ENCODE results near the gene TEKTIP1. TPM values are rescaled to one million over a fixed set of nuclear protein-coding genes. Genes with fewer than 3 reads are reported as not detected.

TEKTIP1 gene
- total and polyA plus RNA-seq, 10 of the 15 experiments (the other 5 are each of a cell fraction or from before 2014, with no cell fraction given), result 0.18 to 2.6 (median 0.60) TPM; not detected in 5

GRCh38 chr19:3547767-3548282, 8.9 kb downstream of the TEKTIP1 start:
- Histone ChIP-seq H3K4me1 (ENCODE audit: control insufficient read depth, insufficient read depth, low read length) (peaks cover 5% of the 10 kb centered on the region), H3K27ac (ENCODE audit: control insufficient read depth, insufficient read depth) (no peak overlapping the region), H3K4me3 (no peak overlapping the region), H4K20me1 (ENCODE audit: control insufficient read depth, insufficient read depth) (no peaks in the 10 kb centered on the region), H3K9ac (ENCODE audit: control insufficient read depth, insufficient read depth, low read length) (no peak overlapping the region), H3K79me2 (ENCODE audit: control insufficient read depth, insufficient read depth, low read length) (peaks cover 4% of the 10 kb centered on the region), H3K4me2 (ENCODE audit: control insufficient read depth, insufficient read depth) (no peak overlapping the region), H3K27me3 (replicated peaks in 1 of 2; ENCODE audit: control insufficient read depth in 2 of 2, insufficient read depth in 2 of 2, low read length in 1 of 2) (no peaks in the 10 kb centered on the region), H3K9me3 (replicated peaks; ENCODE audit: control insufficient read depth, insufficient read depth, low read length) (no peaks in the 10 kb centered on the region), H3K36me3 (ENCODE audit: control insufficient read depth in 2 of 2, insufficient read depth in 2 of 2, low read length in 1 of 2) (peaks cover 2 to 9% of the 10 kb centered on the region in 2 experiments; a peak in 3 of 4 replicates), H2AFZ (ENCODE audit: control insufficient read depth, low read depth, low read length) (no peak overlapping the region)
- TF ChIP-seq FOS (IDR thresholded peaks at IDR 0.05; ENCODE audit: borderline replicate concordance, extremely low read depth, insufficient read length), result no peak
- TF ChIP-seq SMARCA5 (IDR thresholded peaks at IDR 0.05), result no peak
- intact Hi-C loops (cut with micrococcal nuclease; ENCODE audit: unreplicated experiment) (loop anchor here (5.0 kb wide), 1 partner anchor 159 kb away; the partner anchor contains the start of gene TJP3), in situ Hi-C loops (cut with MboI) (no loop called here)
- RAD21 ChIA-PET (ENCODE audit: unreplicated experiment), result no interaction called here
- ATAC-seq (no peak), FAIRE-seq (no peak), DNase-seq (ENCODE audit: low read depth, low spot score) (no peak)
- CTCF ChIA-PET, result interaction anchor here (1.3 to 1.6 kb wide), 2 partner anchors 9 to 69 kb away, joined by 3 to 4 read pairs; partner anchors contain the start of gene TEKTIP1
- 96% methylated on average over 36 of the region's 36 CpGs for WGBS (ENCODE audit: insufficient coverage, insufficient replicate concordance, low lambda C conversion rate, missing lambda C conversion rate)
- no TSS peak for BruUV-seq (replicated peaks)
- SMC1A ChIA-PET (ENCODE audit: uncharacterized antibody, unreplicated experiment), result no interaction called here
- POLR2A ChIA-PET, result no interaction called here

GRCh38 chr19:3548606-3549005, 9.6 kb downstream of the TEKTIP1 start:
- SMC1A ChIA-PET (ENCODE audit: uncharacterized antibody, unreplicated experiment), result no interaction called here
- H3K9ac ChIP-seq (ENCODE audit: control insufficient read depth, insufficient read depth, low read length), result no peak overlapping the region
- WGBS (ENCODE audit: insufficient coverage, insufficient replicate concordance, low lambda C conversion rate, missing lambda C conversion rate), result 81% methylated on average over 14 of the region's 14 CpGs
- no peak overlapping the region for H2AFZ ChIP-seq (ENCODE audit: control insufficient read depth, low read depth, low read length)
- peaks cover 2 to 9% of the 10 kb centered on the region in 2 experiments; a peak in 3 of 4 replicates for H3K36me3 ChIP-seq (ENCODE audit: control insufficient read depth in 2 of 2, insufficient read depth in 2 of 2, low read length in 1 of 2)
- no peaks in the 10 kb centered on the region for H3K27me3 ChIP-seq (replicated peaks in 1 of 2; ENCODE audit: control insufficient read depth in 2 of 2, insufficient read depth in 2 of 2, low read length in 1 of 2)
- H3K79me2 ChIP-seq (ENCODE audit: control insufficient read depth, insufficient read depth, low read length), result peaks cover 8% of the 10 kb centered on the region
- POLR2A ChIA-PET, result interaction anchor here (0.6 to 1.1 kb wide), 2 partner anchors 8 to 111 kb away, joined by 3 to 4 read pairs; partner anchors contain the start of gene MFSD12
- no peak overlapping the region for H3K27ac ChIP-seq (ENCODE audit: control insufficient read depth, insufficient read depth)
- no peak overlapping the region for H3K4me3 ChIP-seq
- H3K4me1 ChIP-seq (ENCODE audit: control insufficient read depth, insufficient read depth, low read length), result peaks cover 10% of the 10 kb centered on the region
- no peaks in the 10 kb centered on the region for H3K9me3 ChIP-seq (replicated peaks; ENCODE audit: control insufficient read depth, insufficient read depth, low read length)
- RAD21 ChIA-PET (ENCODE audit: unreplicated experiment), result no interaction called here
- no peak overlapping the region for H3K4me2 ChIP-seq (ENCODE audit: control insufficient read depth, insufficient read depth)
- no peak for FAIRE-seq
- in situ Hi-C loops (cut with MboI), result no loop called here
- CTCF ChIA-PET, result interaction anchor here (0.6 to 1.3 kb wide), 2 partner anchors 10 to 620 kb away, joined by 3 read pairs; partner anchors contain the start of gene TEKTIP1
- no peak for DNase-seq (ENCODE audit: low read depth, low spot score)
- ATAC-seq, result no peak
- BruUV-seq (replicated peaks), result no TSS peak
- no peaks in the 10 kb centered on the region for H4K20me1 ChIP-seq (ENCODE audit: control insufficient read depth, insufficient read depth)
- intact Hi-C loops (cut with micrococcal nuclease; ENCODE audit: unreplicated experiment), result loop anchor here (5.0 kb wide), 1 partner anchor 159 kb away; the partner anchor contains the start of gene TJP3
- TF ChIP-seq PKNOX1 (IDR thresholded peaks at IDR 0.05) (no peak), NFIC (IDR thresholded peaks at IDR 0.05; ENCODE audit: low read depth, low read length) (no peak), FOS (IDR thresholded peaks at IDR 0.05; ENCODE audit: borderline replicate concordance, extremely low read depth, insufficient read length) (no peak), ZZZ3 (IDR thresholded peaks at IDR 0.05; ENCODE audit: control insufficient read depth, insufficient read length, low read depth) (no peak), NFXL1 (IDR thresholded peaks at IDR 0.05; ENCODE audit: borderline replicate concordance) (no peak), PML (IDR thresholded peaks at IDR 0.05; ENCODE audit: low read length) (no peak), CREB1 (IDR thresholded peaks at IDR 0.05; ENCODE audit: low read depth) (no peak), PBX3 (IDR thresholded peaks at IDR 0.05; ENCODE audit: insufficient replicate concordance, low read depth, low read length) (no peak), TARDBP (IDR thresholded peaks at IDR 0.05; ENCODE audit: borderline replicate concordance) (no peak), SPI1 (IDR thresholded peaks at IDR 0.05; ENCODE audit: borderline replicate concordance, insufficient read depth, low read depth, low read length) (no peak), HDGF (IDR thresholded peaks at IDR 0.05) (no peak), WRNIP1 (IDR thresholded peaks at IDR 0.05; ENCODE audit: borderline replicate concordance, low read depth, low read length) (no peak), BCL3 (IDR thresholded peaks at IDR 0.05; ENCODE audit: borderline replicate concordance, insufficient read depth, low read depth, low read length, poor library complexity, severe bottlenecking) (no peak)
